ENCODE measurements around the gene SPATS1.
A peak's percentile ranks its signal among the peaks of the same experiment; 100 is the strongest.
"Not testable (repeated sequence)": the region's sequence is repeated elsewhere in the genome, so short reads cannot be mapped to it uniquely, and the experiment has no call there.

SPATS1 gene

GRCh38 chr6:44346818-44347217, 4.4 kb downstream of the SPATS1 start:
- not testable (repeated sequence) for DNase-seq

GRCh38 chr6:44349904-44350649, 7.6 kb downstream of the SPATS1 start:
- no peak for DNase-seq

DNA sequence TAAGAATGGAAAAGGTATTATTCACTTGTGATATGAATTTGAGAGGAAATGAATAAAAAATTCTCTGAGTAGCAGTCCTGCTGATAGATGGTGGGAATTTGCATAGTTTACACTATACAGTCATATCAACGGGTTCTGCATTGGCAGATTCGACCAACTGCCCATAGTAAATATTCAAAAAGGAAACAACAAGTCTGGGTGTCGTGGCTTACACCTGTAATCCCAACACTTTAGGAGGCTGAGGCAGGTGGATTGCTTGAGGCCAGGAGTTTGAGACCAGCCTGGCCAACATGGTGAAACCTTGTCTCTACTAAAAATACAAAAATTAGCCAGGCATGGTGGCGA, 8.2 kb downstream of the SPATS1 start:
- DNase-seq, result not testable (repeated sequence)

- DNase-seq, result no peak
Measured at GRCh38 chr6:44352259-44352658, 9.8 kb downstream of the SPATS1 start.

DNA sequence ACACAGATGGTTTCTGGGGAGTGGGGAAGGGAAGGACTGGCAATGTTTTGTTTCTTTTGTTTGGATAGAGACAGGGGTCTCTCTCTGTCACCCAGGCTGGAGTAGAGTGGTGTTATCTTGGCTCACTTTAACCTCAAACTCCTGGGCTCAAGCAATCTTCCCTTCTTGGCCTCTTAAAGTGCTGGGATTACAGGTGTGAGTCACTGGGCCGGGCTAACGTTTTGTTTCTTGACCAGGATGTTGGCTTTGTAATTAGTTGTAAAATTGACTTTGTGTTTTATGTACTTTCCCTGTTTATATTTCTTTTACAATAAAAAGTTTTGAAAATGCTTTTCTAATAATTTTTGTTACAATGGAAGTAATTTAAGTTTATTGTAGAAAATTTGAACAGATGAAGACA, 10.9 kb downstream of the SPATS1 start:
- DNase-seq, result no peak

GRCh38 chr6:44355640-44356039, 13.2 kb downstream of the SPATS1 start:
- no peak for DNase-seq

- no peak for DNase-seq
Measured at GRCh38 chr6:44356487-44356886, 14.0 kb downstream of the SPATS1 start.

GRCh38 chr6:44359973-44360372, 17.5 kb downstream of the SPATS1 start:
- no peak for DNase-seq

DNA sequence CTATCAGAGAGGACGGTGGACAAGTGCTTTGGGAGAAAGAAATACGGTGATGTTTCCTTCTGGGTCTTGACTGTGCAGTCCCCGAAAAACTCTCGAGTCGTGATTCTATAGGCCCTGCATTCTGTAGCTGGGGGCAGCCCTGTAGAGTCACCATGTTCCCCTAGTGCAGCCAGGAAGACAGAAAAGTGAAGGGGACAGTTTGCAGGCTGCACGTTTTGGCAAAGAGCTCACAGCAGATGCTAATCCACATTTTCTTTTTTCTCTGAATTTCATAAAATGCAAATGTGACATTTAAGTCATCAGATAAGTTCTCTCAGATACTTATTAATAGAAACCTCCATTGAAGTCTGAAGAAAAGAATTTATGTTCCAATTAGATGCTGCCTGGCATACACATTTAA, 19.5 kb downstream of the SPATS1 start:
- DNase-seq, result no peak

- DNase-seq, result no peak
Measured at GRCh38 chr6:44363377-44363926, 21.0 kb downstream of the SPATS1 start.

GRCh38 chr6:44366781-44367180, 24.3 kb downstream of the SPATS1 start:
- no peak for DNase-seq

DNA sequence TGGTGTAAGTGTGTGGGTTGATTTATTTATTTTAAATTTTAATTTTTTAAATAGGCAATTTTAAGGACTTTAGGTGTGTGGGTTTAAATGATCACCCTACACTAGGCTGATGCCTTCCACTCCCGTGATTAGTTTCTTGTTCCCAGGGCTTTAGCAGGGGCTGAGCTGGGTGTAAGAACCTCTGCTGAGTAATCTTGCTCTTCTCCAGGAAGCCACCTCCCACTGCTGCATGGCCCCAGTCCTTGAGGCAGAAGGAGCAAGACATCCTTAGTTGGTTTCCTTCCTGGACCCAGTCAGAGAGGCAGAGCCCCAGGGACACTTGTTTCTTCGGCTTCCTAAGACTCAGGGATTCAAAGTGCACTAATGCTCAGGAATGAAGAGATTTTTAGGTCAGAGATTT, 25.2 kb downstream of the SPATS1 start:
- no peak for DNase-seq

DNA sequence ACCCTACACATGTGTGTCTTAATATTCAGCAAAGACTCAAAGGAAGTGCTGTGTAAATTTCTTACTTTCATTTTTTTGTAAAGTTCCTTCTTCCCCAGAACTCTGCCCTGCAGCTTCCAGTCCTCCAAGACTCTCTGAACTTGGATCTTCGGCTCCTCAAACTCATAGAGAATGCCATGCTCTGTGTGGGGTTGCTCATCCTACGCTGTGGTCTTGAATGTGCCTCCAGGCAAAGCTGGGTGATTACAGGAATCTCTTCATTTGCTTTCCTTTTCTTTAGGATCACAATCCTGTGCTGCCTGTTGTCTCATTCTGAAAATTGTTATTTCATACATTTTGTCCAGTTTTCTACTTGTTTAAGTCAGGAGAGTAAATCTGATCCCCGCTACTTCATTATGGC, 30.6 kb downstream of the SPATS1 start:
- no peak for DNase-seq

- no peak for DNase-seq
Measured at GRCh38 chr6:44373787-44374186, 31.3 kb downstream of the SPATS1 start.

- DNase-seq, result no peak
Measured at GRCh38 chr6:44375071-44375470, 32.6 kb downstream of the SPATS1 start.

- DNase-seq, result no peak
Measured at GRCh38 chr6:44377484-44377883, 35.0 kb downstream of the SPATS1 start.

- DNase-seq, result no peak
Measured at GRCh38 chr6:44377971-44378370, 35.5 kb downstream of the SPATS1 start.

GRCh38 chr6:44381739-44382138, 39.3 kb downstream of the SPATS1 start:
- peak; percentile 90 for DNase-seq

DNA sequence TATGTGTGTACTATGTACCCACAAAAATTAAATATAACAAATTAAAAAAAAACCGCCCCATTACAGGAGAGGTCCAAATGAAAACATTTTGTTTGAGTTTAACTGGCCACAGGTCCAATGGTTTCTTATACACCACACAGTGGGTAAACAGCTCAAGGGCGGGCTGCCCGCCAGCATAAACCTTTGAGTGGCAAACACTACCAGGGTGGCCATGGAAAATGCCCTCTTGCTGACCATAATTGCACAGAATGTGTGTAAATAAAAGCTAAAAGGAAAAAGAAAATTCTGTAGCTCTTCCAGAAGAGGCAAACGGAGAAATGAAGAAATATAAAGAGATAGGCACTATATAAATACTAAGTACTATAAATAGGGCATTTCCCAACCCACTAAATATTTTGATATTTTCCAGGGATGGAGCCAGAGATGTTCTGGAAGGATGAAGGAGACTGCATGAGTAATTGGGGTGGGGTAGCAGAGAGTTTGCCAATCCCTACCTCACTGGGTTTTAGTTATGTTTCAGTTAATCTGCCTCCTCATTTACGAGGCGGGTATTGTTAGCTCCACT, 44.0 kb downstream of the SPATS1 start:
- no peak for DNase-seq

DNA sequence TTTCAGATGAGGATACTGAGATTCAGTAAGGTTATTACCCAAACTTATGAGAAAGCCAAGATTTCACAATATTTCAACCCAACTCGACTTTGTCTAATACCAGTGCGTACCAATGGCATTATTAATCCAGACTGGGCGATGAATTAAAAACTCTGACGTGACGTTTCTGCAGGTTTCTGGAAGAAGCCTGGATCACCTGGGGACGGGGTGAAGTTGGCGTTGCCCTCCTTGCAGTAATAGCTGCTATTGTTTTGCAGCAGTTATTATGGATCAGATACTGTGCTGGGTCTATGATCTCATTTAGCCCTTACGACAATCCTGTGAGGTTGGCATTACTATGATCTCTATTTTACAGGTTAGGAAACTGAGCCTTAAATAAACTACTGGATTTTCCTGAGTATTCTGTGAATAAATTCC, 44.5 kb downstream of the SPATS1 start:
- DNase-seq, result no peak

- peak; percentile 99 for DNase-seq
Measured at GRCh38 chr6:44387346-44388134, 45.1 kb downstream of the SPATS1 start, which contains the start of gene CDC5L. CDC5L (plus strand) TSS chr6:44387706; CDS start chr6:44387824, 118 bp downstream.

GRCh38 chr6:44388135-44388487, 45.7 kb downstream of the SPATS1 start:
- DNase-seq, result peak; percentile 38

DNA sequence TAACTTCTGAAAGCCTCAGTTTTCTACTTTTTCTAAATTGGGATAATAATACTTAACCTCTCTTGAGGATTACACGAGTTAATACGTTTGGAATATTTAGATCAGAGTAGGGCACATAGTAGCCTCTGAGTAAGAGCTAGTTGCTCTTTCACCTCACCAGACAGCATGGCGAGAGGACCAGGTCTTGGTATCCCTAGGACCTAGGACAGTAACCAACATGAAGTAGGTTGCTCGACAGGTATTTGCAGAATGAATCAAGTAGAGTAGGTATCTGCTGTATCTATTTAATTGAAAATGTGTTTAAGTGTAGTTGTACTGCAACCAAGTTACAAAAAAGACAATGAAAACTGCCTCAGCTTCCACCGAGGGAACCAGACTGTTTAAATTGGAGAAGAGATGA, 46.4 kb downstream of the SPATS1 start:
- DNase-seq, result no peak

DNA sequence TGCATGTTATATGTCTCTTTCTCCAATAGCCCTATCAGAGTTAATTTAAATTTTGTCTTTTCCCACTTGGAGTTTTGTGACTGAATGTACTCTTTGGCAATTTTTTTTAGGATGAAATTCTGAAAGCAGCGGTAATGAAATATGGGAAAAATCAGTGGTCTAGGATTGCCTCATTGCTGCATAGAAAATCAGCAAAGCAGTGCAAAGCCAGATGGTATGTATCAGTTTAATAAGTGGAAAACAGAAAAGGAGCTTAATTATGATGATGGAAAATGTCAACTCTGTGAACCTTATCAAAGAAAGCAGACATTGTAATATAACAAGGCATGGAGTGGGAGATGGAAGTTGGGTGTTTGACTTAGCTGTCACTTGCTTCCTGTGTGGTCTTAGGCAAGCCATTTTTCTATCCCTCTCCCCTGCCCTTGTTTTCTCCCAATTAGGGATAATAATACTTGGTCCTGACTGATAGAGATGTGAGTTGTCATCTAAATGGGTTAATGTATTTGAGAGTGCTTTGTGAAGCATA, 47.8 kb downstream of the SPATS1 start:
- no peak for DNase-seq

Measured in GF-D8 (cell line).